ENCODE measurements around the gene ABCA10.

- no peak for TF ChIP-seq CTCF (IDR thresholded peaks at IDR 0.05)
- TF ChIP-seq POLR2A (IDR thresholded peaks at IDR 0.05; ENCODE audit: low read depth), result no peak
- no peak for TF ChIP-seq POLR2AphosphoS5 (IDR thresholded peaks at IDR 0.05)
These were observed 39.8 kb downstream of the ABCA10 start for GRCh38 chr17:69188796-69189195.

All from esophagus muscularis mucosa (tissue), 3 donors.